Lower leg skin (tissue), 4 donors: ENCODE data around the gene NPM3. TPM values are rescaled to one million over a fixed set of nuclear protein-coding genes. Genes with fewer than 3 reads are reported as not detected.
A peak's percentile ranks its signal among the peaks of the same experiment; 100 is the strongest.

Experiments
- DNase-seq, 2 donors: peaks; one replicate each; pipeline ENCODE4 v3.0.0-alpha.2; 2019; ENCODE audit warnings: low spot score in 2 of 2
- H3K4me3 ChIP-seq: fragments of 200-600 bp; sonication (generic); 2 replicates; pipeline ENCODE4 v1.5.1; 2017; ENCODE audit warnings: mild to moderate bottlenecking, low read depth; ENCODE audit not compliant: poor library complexity, severe bottlenecking
- CTCF ChIP-seq, 3 donors: fragments of 450-650 bp; IDR thresholded peaks; one replicate each; pipeline ENCODE4 v1.5.1; 2016; ENCODE audit warnings: antibody characterized with exemption in 3 of 3, mild to moderate bottlenecking in 3 of 3, moderate library complexity in 2 of 3
- POLR2A ChIP-seq, 2 donors: fragments of 450-650 bp; IDR thresholded peaks; one replicate each; pipeline ENCODE4 v1.6.1; 2016 to 2017; ENCODE audit warnings: antibody characterized with exemption in 2 of 2, mild to moderate bottlenecking in 1 of 2, moderate library complexity in 1 of 2
- WGBS, 2 donors: methylation state at CpG; one replicate each; pipeline ENCODE4 v1.1.5; 2018; 5-methylcytosine and 5-hydroxymethylcytosine counted together
- intact Hi-C: fragments of 100-400 bp; cut with DNase I; formaldehyde crosslinking; loops from one replicate; pipeline ENCODE4 v1.15.0; 2023; ENCODE audit warnings: low total_unique reads
- total RNA-seq, 4 donors: library from RNA; depleted of rRNA; stranded (reverse); fragments of >200 nt; gene quantifications; one replicate each; pipeline ENCODE4 v1.1.0, GENCODE V29; 2016

The NPM3 gene
- total RNA-seq, 4 donors from 2014 or later = 24.6 to 37.7 (median 27.4) TPM

GRCh38 chr10:101781984-101782810 is 1.0 kb downstream of the NPM3 start:
- no peak overlapping the region for H3K4me3 ChIP-seq
- intact Hi-C loops = loop anchor here (5.0 kb wide), 1 partner anchor 180 kb away; no protein-coding TSS in a partner anchor
- WGBS, 2 donors = 57% methylated on average over 17 of the region's 17 CpGs
- TF ChIP-seq POLR2A (IDR thresholded peaks at IDR 0.05) (no peak), CTCF (IDR thresholded peaks at IDR 0.05) (no peak)
- peak in 1 of 2 donors; percentile 84 for DNase-seq

- WGBS, 2 donors = 82 to 89% methylated on average over 7 of the region's 7 CpGs
- DNase-seq = no peak
- intact Hi-C loops = loop anchor here (5.0 kb wide), 1 partner anchor 179 kb away; no protein-coding TSS in a partner anchor
- TF ChIP-seq POLR2A (IDR thresholded peaks at IDR 0.05) (no peak), CTCF (IDR thresholded peaks at IDR 0.05) (no peak)
- H3K4me3 ChIP-seq = no peak overlapping the region
These were observed 1.6 kb downstream of the NPM3 start for GRCh38 chr10:101781655-101781983.

- WGBS, 2 donors = 49 to 54% methylated on average over 14 of the region's 14 CpGs
- peak in 1 of 2 donors; percentile 90 for DNase-seq
- H3K4me3 ChIP-seq = no peak overlapping the region
- TF ChIP-seq POLR2A (IDR thresholded peaks at IDR 0.05) (no peak), CTCF (IDR thresholded peaks at IDR 0.05) (peak in 1 of 3 donors; percentile 48)
- intact Hi-C loops = loop anchor here (5.0 kb wide), 1 partner anchor 179 kb away; no protein-coding TSS in a partner anchor
These were observed 2.2 kb downstream of the NPM3 start for GRCh38 chr10:101780818-101781654.

- no peak for DNase-seq
- no peak overlapping the region for H3K4me3 ChIP-seq
- 19 to 34% methylated on average over 13 to 17 of the region's 17 CpGs for WGBS, 2 donors
- no peak for TF ChIP-seq POLR2A (IDR thresholded peaks at IDR 0.05)
- TF ChIP-seq CTCF (IDR thresholded peaks at IDR 0.05) = no peak
- intact Hi-C loops = loop anchor here (5.0 kb wide), 1 partner anchor 178 kb away; no protein-coding TSS in a partner anchor
These were observed 2.9 kb downstream of the NPM3 start for GRCh38 chr10:101780187-101780817.

- intact Hi-C loops = loop anchor here (5.0 kb wide), 1 partner anchor 177 kb away; no protein-coding TSS in a partner anchor
- TF ChIP-seq CTCF (IDR thresholded peaks at IDR 0.05) (peak in 1 of 3 donors; percentile 8), POLR2A (IDR thresholded peaks at IDR 0.05) (no peak)
- H3K4me3 ChIP-seq = peak overlapping the region; percentile 2
- WGBS, 2 donors = 2 to 4% methylated on average over 30 to 49 of the region's 51 CpGs
- peak; percentile 45 to 96 for DNase-seq
These were observed 3.6 kb downstream of the NPM3 start for GRCh38 chr10:101779544-101780186.
